Caki2 (cell line): ENCODE measurements around the gene LMF1. TPM values are rescaled to one million over a fixed set of nuclear protein-coding genes. Genes with fewer than 3 reads are reported as not detected.

Experiments used
- DNase-seq: peaks from one replicate; pipeline ENCODE4 v3.0.0-alpha.2; 2015; ENCODE audit warnings: low read depth
- in situ Hi-C: cut with HindIII; loops from 2 replicates; pipeline ENCODE4 v1.10.0; 2016; ENCODE audit warnings: low sequenced_read_pairs, low pct_unique_long_range_greater_than_20kb, mixed read lengths
- total RNA-seq: library from RNA; depleted of rRNA; stranded (reverse); fragments of >200 nt; shearing (Covaris generic); gene quantifications from 2 replicates; pipeline ENCODE4 v1.2.3, GENCODE V29; 2014; ENCODE audit warnings: low replicate concordance; rRNA removed

The LMF1 gene
- total RNA-seq, 1 experiment from 2014 or later = 16.5 TPM

DNA sequence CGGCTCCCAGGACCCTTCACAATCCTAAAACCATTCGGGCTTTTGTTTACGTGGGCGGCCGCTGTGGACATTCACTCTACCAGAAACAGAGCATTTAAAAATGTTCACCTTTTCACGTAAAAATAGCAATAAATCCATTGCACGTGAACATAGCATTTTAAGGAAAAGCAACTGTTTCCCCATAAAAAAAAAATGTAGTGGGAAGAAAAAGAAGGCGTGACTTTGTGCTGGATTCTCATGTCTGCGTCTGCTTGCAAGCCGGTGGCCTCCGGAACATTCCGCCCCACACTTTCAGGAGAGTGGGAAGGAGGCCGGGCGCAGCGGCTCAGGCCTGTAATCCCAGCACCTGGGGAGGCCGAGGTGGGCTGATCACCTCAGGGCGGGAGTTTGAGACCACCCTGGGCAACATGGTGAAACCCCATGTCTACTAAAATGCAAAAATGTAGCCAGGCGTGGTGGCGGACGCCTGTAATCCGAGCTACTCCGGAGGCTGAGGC is 156.8 kb downstream of the LMF1 start:
- no peak for DNase-seq
- in situ Hi-C loops = no loop called here

DNA sequence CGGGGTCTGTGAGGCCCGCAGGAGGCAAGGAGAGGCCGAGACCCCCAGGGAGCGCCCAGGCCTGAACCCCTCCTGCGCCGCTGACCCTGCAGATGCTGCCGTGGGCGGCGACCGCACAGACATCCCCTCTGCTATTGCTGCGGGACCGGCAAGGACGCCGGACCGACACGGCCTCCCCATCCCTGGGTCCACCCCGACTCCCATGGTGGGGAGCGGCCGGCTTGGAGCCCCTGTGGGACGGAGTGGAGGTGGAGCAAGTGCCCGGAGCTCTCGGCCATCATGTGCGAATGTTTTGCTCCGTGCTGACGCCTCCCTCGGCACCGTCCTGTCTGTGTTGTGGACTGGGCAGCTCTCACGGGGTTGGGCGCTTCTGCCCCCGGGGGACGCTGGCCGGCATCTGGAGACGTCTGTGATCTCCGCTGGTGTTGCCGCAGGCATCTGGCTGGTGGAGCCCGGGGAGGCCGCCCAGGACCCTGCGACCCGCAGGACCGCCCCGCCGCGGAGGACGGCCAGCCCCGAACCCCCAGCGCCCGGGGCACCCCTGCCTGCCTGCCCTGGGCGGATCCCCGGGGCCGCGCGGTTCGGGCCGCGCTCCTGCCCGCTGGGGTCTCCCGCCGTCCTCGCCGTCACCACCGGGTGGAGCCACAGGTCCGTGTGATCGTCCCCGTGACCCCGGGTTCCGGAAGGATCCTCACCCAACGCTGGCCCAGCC is 157.4 kb downstream of the LMF1 start:
- DNase-seq = no peak
- in situ Hi-C loops = no loop called here

- DNase-seq = no peak
- in situ Hi-C loops = no loop called here
Measured at GRCh38 chr16:808085-808386, 162.7 kb downstream of the LMF1 start.

- peak; percentile 84 for DNase-seq
- in situ Hi-C loops = no loop called here
Measured at GRCh38 chr16:807347-808084, 163.3 kb downstream of the LMF1 start.

- in situ Hi-C loops = no loop called here
- DNase-seq = no peak
Measured at GRCh38 chr16:805474-805873, 165.3 kb downstream of the LMF1 start.

DNA sequence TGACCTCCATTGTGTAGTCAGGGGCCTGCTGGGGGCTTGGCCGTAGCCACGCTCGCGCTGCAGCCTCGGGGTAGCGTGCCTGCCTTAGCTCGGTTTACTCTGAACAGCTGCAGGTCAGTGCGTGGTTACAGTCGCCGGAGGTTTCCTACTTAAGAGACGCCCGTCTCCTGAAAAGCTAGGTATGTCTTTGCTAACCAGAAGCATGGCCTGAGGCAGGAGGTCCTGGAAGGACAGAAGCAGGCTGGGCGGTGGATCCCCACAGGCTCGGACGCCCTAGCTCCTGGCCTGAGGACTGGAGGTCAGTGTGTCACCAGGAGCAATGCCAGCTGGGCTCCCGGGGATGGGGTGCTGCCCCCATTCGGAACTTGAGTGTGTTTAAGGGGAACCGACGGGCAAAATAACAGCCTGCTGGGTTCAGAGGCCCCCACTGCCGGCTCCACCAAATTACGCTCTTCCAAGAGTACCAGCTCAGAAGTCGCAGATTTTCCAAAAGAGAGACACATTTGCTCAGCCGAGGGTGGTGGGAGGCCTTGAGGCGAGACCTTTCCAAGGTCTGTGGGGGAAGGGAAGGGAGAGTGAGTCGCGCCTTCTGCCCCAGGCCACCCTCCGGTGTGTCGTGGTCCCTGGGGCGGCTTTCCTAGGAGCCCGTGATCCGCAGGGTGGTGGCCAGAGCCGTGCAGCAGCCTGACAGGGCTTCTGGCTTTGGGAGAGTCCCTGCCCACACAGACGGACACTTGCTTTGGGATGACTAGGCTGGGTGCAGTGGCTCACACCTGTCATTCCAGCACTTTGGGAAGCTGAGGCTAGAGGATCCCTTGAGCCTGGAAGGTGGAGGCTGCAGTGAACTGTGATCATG is 166.4 kb downstream of the LMF1 start:
- in situ Hi-C loops = no loop called here
- no peak for DNase-seq

- in situ Hi-C loops = no loop called here
- DNase-seq = no peak
Measured at GRCh38 chr16:803754-804080, 167.1 kb downstream of the LMF1 start.

Other genes starting within 250 kb of the LMF1 start
- 95.7 and 164 TPM in 2 replicates for gene ANTKMT, start 249.8 kb downstream of the LMF1 start, total RNA-seq
- gene CCDC78, start 244.5 kb downstream of the LMF1 start, total RNA-seq = 4.5 and 10.3 TPM in 2 replicates
- 48.0 and 73.6 TPM in 2 replicates for gene HAGHL, start 243.9 kb downstream of the LMF1 start, total RNA-seq
- gene CIAO3, start 230.0 kb downstream of the LMF1 start, total RNA-seq = 52.8 and 75.6 TPM in 2 replicates
- not detected in 2 replicates for gene MSLN, start 210.2 kb downstream of the LMF1 start, total RNA-seq
- gene RPUSD1, start 182.6 kb downstream of the LMF1 start, total RNA-seq = 50.0 and 75.0 TPM in 2 replicates
- 52.2 and 56.9 TPM in 2 replicates for gene CHTF18, start 182.4 kb downstream of the LMF1 start, total RNA-seq
- gene GNG13, start 170.2 kb downstream of the LMF1 start, total RNA-seq = not detected in 2 replicates
- 0.14 and 0.54 TPM in 2 replicates for gene SOX8, start 10.8 kb upstream of the LMF1 start, total RNA-seq
- 4.0 and 9.1 TPM in 2 replicates for gene SSTR5, start 101.8 kb upstream of the LMF1 start, total RNA-seq
- not detected in 2 replicates for gene C1QTNF8, start 125.3 kb upstream of the LMF1 start, total RNA-seq
- 9.7 and 10.8 TPM in 2 replicates for gene CACNA1H, start 182.1 kb upstream of the LMF1 start, total RNA-seq